Measurements from ENCODE around the gene CREB3.

The CREB3 gene

GRCh38 chr9:35778496-35778895 is 46.0 kb downstream of the CREB3 start:
- no peak overlapping the region for H3K9ac ChIP-seq (ENCODE audit: low read length)
- H3K4me2 ChIP-seq (ENCODE audit: low read depth, low read length), result no peak overlapping the region
- H3K79me2 ChIP-seq (ENCODE audit: low read length), result no peaks in the 10 kb centered on the region
- H3K27ac ChIP-seq (ENCODE audit: low read length), result no peak overlapping the region
- no peak overlapping the region for H3K4me3 ChIP-seq (ENCODE audit: low read length)
- H3K9me2 ChIP-seq (replicated peaks; ENCODE audit: insufficient read depth, low read length), result no peaks in the 10 kb centered on the region
- TF ChIP-seq EZH2phosphoT487 (IDR thresholded peaks at IDR 0.05; ENCODE audit: low read length), result no peak
- no peak for TF ChIP-seq CTCF (IDR thresholded peaks at IDR 0.05; ENCODE audit: low read length)
- TF ChIP-seq EZH2 (optimal IDR thresholded peaks at IDR 0.05; ENCODE audit: low read depth, low read length), result no peak
- H3K36me3 ChIP-seq (replicated peaks; ENCODE audit: insufficient read depth, low read length), result no peaks in the 10 kb centered on the region
- no peaks in the 10 kb centered on the region for H3K4me1 ChIP-seq (ENCODE audit: low read length)
- H3K9me3 ChIP-seq (replicated peaks; ENCODE audit: insufficient read depth, low read length), result no peaks in the 10 kb centered on the region
- H3K27me3 ChIP-seq (replicated peaks; ENCODE audit: insufficient read depth, low read length), result no peaks in the 10 kb centered on the region
- H2AFZ ChIP-seq (ENCODE audit: low read length), result no peak overlapping the region
- no peaks in the 10 kb centered on the region for H3F3A ChIP-seq (ENCODE audit: insufficient read depth, low read length)
- no peak for DNase-seq
- no peaks in the 10 kb centered on the region for H4K20me1 ChIP-seq (ENCODE audit: insufficient read depth, low read length)

- no peak overlapping the region for H3K27ac ChIP-seq (ENCODE audit: low read length)
- no peak for TF ChIP-seq CTCF (IDR thresholded peaks at IDR 0.05; ENCODE audit: low read length)
- no peak for TF ChIP-seq EZH2 (optimal IDR thresholded peaks at IDR 0.05; ENCODE audit: low read depth, low read length)
- no peak for TF ChIP-seq EZH2phosphoT487 (IDR thresholded peaks at IDR 0.05; ENCODE audit: low read length)
- H3K9me2 ChIP-seq (replicated peaks; ENCODE audit: insufficient read depth, low read length), result no peaks in the 10 kb centered on the region
- H3K4me3 ChIP-seq (ENCODE audit: low read length), result no peak overlapping the region
- no peak overlapping the region for H3K9ac ChIP-seq (ENCODE audit: low read length)
- H2AFZ ChIP-seq (ENCODE audit: low read length), result no peak overlapping the region
- no peaks in the 10 kb centered on the region for H4K20me1 ChIP-seq (ENCODE audit: insufficient read depth, low read length)
- H3K79me2 ChIP-seq (ENCODE audit: low read length), result no peaks in the 10 kb centered on the region
- H3K4me1 ChIP-seq (ENCODE audit: low read length), result peaks cover 3% of the 10 kb centered on the region; the same call in 1 of the 2 replicates
- H3F3A ChIP-seq (ENCODE audit: insufficient read depth, low read length), result no peaks in the 10 kb centered on the region
- no peak for DNase-seq
- H3K36me3 ChIP-seq (replicated peaks; ENCODE audit: insufficient read depth, low read length), result no peaks in the 10 kb centered on the region
- H3K9me3 ChIP-seq (replicated peaks; ENCODE audit: insufficient read depth, low read length), result no peaks in the 10 kb centered on the region
- H3K4me2 ChIP-seq (ENCODE audit: low read depth, low read length), result no peak overlapping the region
- no peaks in the 10 kb centered on the region for H3K27me3 ChIP-seq (replicated peaks; ENCODE audit: insufficient read depth, low read length)
Observed at GRCh38 chr9:35781066-35781465, 48.6 kb downstream of the CREB3 start.

GRCh38 chr9:35783418-35783817 is 51.0 kb downstream of the CREB3 start:
- Histone ChIP-seq H3K9me2 (replicated peaks; ENCODE audit: insufficient read depth, low read length) (no peaks in the 10 kb centered on the region), H3K9me3 (replicated peaks; ENCODE audit: insufficient read depth, low read length) (no peaks in the 10 kb centered on the region), H3K79me2 (ENCODE audit: low read length) (no peaks in the 10 kb centered on the region), H4K20me1 (ENCODE audit: insufficient read depth, low read length) (no peaks in the 10 kb centered on the region), H3K4me3 (ENCODE audit: low read length) (no peak overlapping the region), H2AFZ (ENCODE audit: low read length) (no peak overlapping the region), H3K36me3 (replicated peaks; ENCODE audit: insufficient read depth, low read length) (no peaks in the 10 kb centered on the region), H3K27me3 (replicated peaks; ENCODE audit: insufficient read depth, low read length) (no peaks in the 10 kb centered on the region), H3K4me1 (ENCODE audit: low read length) (peaks cover 3% of the 10 kb centered on the region; the same call in 1 of the 2 replicates), H3K9ac (ENCODE audit: low read length) (no peak overlapping the region), H3K4me2 (ENCODE audit: low read depth, low read length) (no peak overlapping the region), H3F3A (ENCODE audit: insufficient read depth, low read length) (no peaks in the 10 kb centered on the region), H3K27ac (ENCODE audit: low read length) (no peak overlapping the region)
- TF ChIP-seq CTCF (IDR thresholded peaks at IDR 0.05; ENCODE audit: low read length) (no peak), EZH2phosphoT487 (IDR thresholded peaks at IDR 0.05; ENCODE audit: low read length) (no peak), EZH2 (optimal IDR thresholded peaks at IDR 0.05; ENCODE audit: low read depth, low read length) (no peak)
- no peak for DNase-seq
